Calu3 (cell line): Measurements from ENCODE around the gene SLC10A1. TPM values are rescaled to one million over a fixed set of nuclear protein-coding genes. Genes with fewer than 3 reads are reported as not detected.

Experiments
- BruUV-seq: library from RNA; stranded (reverse); fragments of 400-500 nt; replicated peaks from 2 replicates; lab custom pipeline; 2021; lab: Mats Ljungman, UMichigan
- CTCF ChIA-PET: fragments of 300-600 bp; sonication (Branson Sonifier 250); formaldehyde crosslinking; loops from one replicate; lab custom pipeline; 2022; ENCODE audit warnings: antibody characterized with exemption; lab: Charles Lee
- DNase-seq: peaks from one replicate; pipeline ENCODE4 v3.0.0; 2022
- H3K27ac Mint-ChIP-seq: one replicate; pipeline ENCODE4 v1.8.0; 2022; ENCODE audit warnings: mixed read lengths; ENCODE audit not compliant: unreplicated experiment
- H3K27me3 Mint-ChIP-seq: one replicate; pipeline ENCODE4 v1.8.0; 2022; ENCODE audit warnings: mixed read lengths; ENCODE audit not compliant: unreplicated experiment
- H3K36me3 Mint-ChIP-seq: one replicate; pipeline ENCODE4 v1.8.0; 2022; ENCODE audit warnings: mild to moderate bottlenecking, moderate library complexity, mixed read lengths; ENCODE audit not compliant: insufficient read depth, unreplicated experiment
- H3K4me1 Mint-ChIP-seq: one replicate; pipeline ENCODE4 v1.8.0; 2022; ENCODE audit warnings: mild to moderate bottlenecking, low read depth, mixed read lengths; ENCODE audit not compliant: unreplicated experiment
- H3K4me3 Mint-ChIP-seq: one replicate; pipeline ENCODE4 v1.8.0; 2022; ENCODE audit warnings: mild to moderate bottlenecking, low read depth, moderate library complexity, mixed read lengths; ENCODE audit not compliant: unreplicated experiment
- H3K9me3 Mint-ChIP-seq: one replicate; pipeline ENCODE4 v1.8.0; 2022; ENCODE audit warnings: low read depth, mixed read lengths; ENCODE audit not compliant: unreplicated experiment
- CTCF ChIP-seq: fragments of 200-600 bp; IDR thresholded peaks from one replicate; pipeline ENCODE4 v1.8.0; 2022; ENCODE audit warnings: antibody characterized with exemption; ENCODE audit not compliant: unreplicated experiment
- intact Hi-C: fragments of 100-400 bp; cut with micrococcal nuclease; formaldehyde crosslinking; loops from one replicate; pipeline ENCODE4 v1.10.0; 2022; ENCODE audit not compliant: unreplicated experiment
- total RNA-seq: library from RNA; stranded (reverse); gene quantifications from 2 replicates; pipeline ENCODE4 v1.2.3, GENCODE V29; 2022

Gene SLC10A1
- total RNA-seq, 1 experiment from 2014 or later = not detected

GRCh38 chr14:69811227-69811867 is 14.3 kb upstream of the SLC10A1 start:
- Mint-ChIP-seq H3K27ac (no peak overlapping the region), H3K27me3 (no peaks in the 10 kb centered on the region), H3K4me3 (no peak overlapping the region), H3K4me1 (no peaks in the 10 kb centered on the region), H3K36me3 (no peaks in the 10 kb centered on the region), H3K9me3 (no peaks in the 10 kb centered on the region)
- BruUV-seq = no TSS peak
- no peak for DNase-seq
- intact Hi-C loops = no loop called here
- no peak for TF ChIP-seq CTCF
- CTCF ChIA-PET = no interaction called here

- BruUV-seq = no TSS peak
- intact Hi-C loops = loop anchor here (5.0 kb wide), 1 partner anchor 77 kb away; no protein-coding TSS in a partner anchor
- Mint-ChIP-seq H3K4me3 (no peak overlapping the region), H3K4me1 (no peaks in the 10 kb centered on the region), H3K36me3 (no peaks in the 10 kb centered on the region), H3K27me3 (no peaks in the 10 kb centered on the region), H3K27ac (no peak overlapping the region), H3K9me3 (no peaks in the 10 kb centered on the region)
- CTCF ChIA-PET = interaction anchor here (0.7 kb wide), 2 partner anchors 201 to 554 kb away, joined by 3 read pairs; no protein-coding TSS in a partner anchor
- TF ChIP-seq CTCF = no peak
- no peak for DNase-seq
These were observed 12.1 kb upstream of the SLC10A1 start for GRCh38 chr14:69808919-69809808.

- no TSS peak for BruUV-seq
- Mint-ChIP-seq H3K27ac (no peak overlapping the region), H3K4me3 (no peak overlapping the region), H3K9me3 (no peaks in the 10 kb centered on the region), H3K27me3 (no peaks in the 10 kb centered on the region), H3K36me3 (no peaks in the 10 kb centered on the region), H3K4me1 (no peaks in the 10 kb centered on the region)
- TF ChIP-seq CTCF = no peak
- intact Hi-C loops = loop anchor here (5.0 kb wide), 1 partner anchor 75 kb away; no protein-coding TSS in a partner anchor
- no peak for DNase-seq
- CTCF ChIA-PET = no interaction called here
These were observed 10.2 kb upstream of the SLC10A1 start for GRCh38 chr14:69807192-69807591.

- no peaks in the 10 kb centered on the region for H3K4me1 Mint-ChIP-seq
- no peak for DNase-seq
- CTCF ChIA-PET = interaction anchor here (0.7 kb wide), 1 partner anchor 66 kb away, joined by 6 read pairs; no protein-coding TSS in a partner anchor
- H3K36me3 Mint-ChIP-seq = no peaks in the 10 kb centered on the region
- no peak overlapping the region for H3K27ac Mint-ChIP-seq
- H3K27me3 Mint-ChIP-seq = no peaks in the 10 kb centered on the region
- no peak overlapping the region for H3K4me3 Mint-ChIP-seq
- intact Hi-C loops = loop anchor here (5.0 kb wide), 1 partner anchor 73 kb away; no protein-coding TSS in a partner anchor
- no peaks in the 10 kb centered on the region for H3K9me3 Mint-ChIP-seq
- TF ChIP-seq CTCF = no peak
- no TSS peak for BruUV-seq
These were observed 7.9 kb upstream of the SLC10A1 start for GRCh38 chr14:69804902-69805301.
